ENCODE measurements around the gene CTDSPL2. TPM values are rescaled to one million over a fixed set of nuclear protein-coding genes. Genes with fewer than 3 reads are reported as not detected.

The CTDSPL2 gene
- total RNA-seq, 2 experiments from 2014 or later, result 64.9 to 66.7 TPM

Other genes with a start within 250 kb of the CTDSPL2 start
- not detected for gene FRMD5, start 232.4 kb upstream of the CTDSPL2 start, total RNA-seq
- 10 to 100 TPM; 48.7 to 53.4 TPM for gene GOLM2, start 138.9 kb upstream of the CTDSPL2 start, total RNA-seq
- gene EIF3J, start 109.5 kb downstream of the CTDSPL2 start, total RNA-seq, result 10 to 100 TPM; 70.6 to 87.8 TPM
- gene SPG11, start 236.0 kb downstream of the CTDSPL2 start, total RNA-seq, result 10 to 100 TPM; 76.9 to 84.4 TPM